ENCODE results near the gene PSMC3IP. TPM values are rescaled to one million over a fixed set of nuclear protein-coding genes. Genes with fewer than 3 reads are reported as not detected.
A peak's percentile ranks its signal among the peaks of the same experiment; 100 is the strongest.

Gene PSMC3IP
- polyA plus RNA-seq, 1 donor (not counting 4 experiments of a cell fraction or from before 2014, with no cell fraction given) = 7.7 TPM

DNA sequence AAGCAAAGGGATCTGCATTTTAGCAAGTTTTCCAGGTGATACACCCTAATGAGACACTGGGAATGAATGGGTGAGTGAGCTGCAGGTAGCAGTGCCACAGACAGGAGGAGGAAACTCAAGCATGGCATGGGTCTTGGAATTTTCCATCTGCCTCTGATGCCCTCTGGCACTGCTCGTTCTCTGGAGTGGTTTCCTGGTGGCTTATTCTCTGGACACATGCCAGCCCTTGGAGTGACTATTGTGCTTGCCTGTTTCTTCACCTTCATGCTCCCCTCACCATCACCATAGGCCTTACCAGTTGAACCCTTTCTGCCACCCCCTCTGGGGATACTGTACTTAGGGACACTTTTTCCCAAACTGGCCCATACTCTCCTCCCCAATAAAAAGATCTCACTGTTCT, 14.0 kb downstream of the PSMC3IP start:
- H3K4me2 ChIP-seq (ENCODE audit: control insufficient read depth, extremely low read depth, insufficient read depth, low read depth, low read length) = peak overlapping the region; percentile 83
- H3K79me2 ChIP-seq (ENCODE audit: control insufficient read depth, insufficient read depth, low read length) = peaks cover 35% of the 10 kb centered on the region
- no peaks in the 10 kb centered on the region for H4K20me1 ChIP-seq (ENCODE audit: control insufficient read depth, extremely low read depth, insufficient read depth, low read length)
- H3K9me3 ChIP-seq (ENCODE audit: control insufficient read depth, low read depth, low read length) = no peaks in the 10 kb centered on the region
- H3K27ac ChIP-seq (ENCODE audit: control insufficient read depth, insufficient read depth, low read length) = peak overlapping the region; percentile 88
- H3K4me3 ChIP-seq (ENCODE audit: control insufficient read depth in 2 of 3, extremely low read depth in 1 of 3, insufficient read depth in 2 of 3, low read depth in 1 of 3, low read length in 3 of 3) = peak overlapping the region in 2 of 3 experiments; percentile 96 to 97
- no peaks in the 10 kb centered on the region for H3K27me3 ChIP-seq (ENCODE audit: control insufficient read depth, extremely low read depth, insufficient read depth, low read length)
- peaks cover 31% of the 10 kb centered on the region for H3K4me1 ChIP-seq (ENCODE audit: control insufficient read depth, extremely low read depth, insufficient read depth, low read length)
- no peak overlapping the region for H2AFZ ChIP-seq (ENCODE audit: control insufficient read depth, low read length)
- no peak for DNase-seq (ENCODE audit: low read depth, low spot score)
- dilution Hi-C loops (cut with MboI; ENCODE audit: extremely low pct_ligation_motif_present, low sequenced_read_pairs) = no loop called here
- H3K36me3 ChIP-seq (ENCODE audit: control insufficient read depth in 2 of 2, extremely low read depth in 1 of 2, insufficient read depth in 2 of 2, low read length in 2 of 2) = peaks cover 11 to 32% of the 10 kb centered on the region in 2 experiments
- TF ChIP-seq CTCF (optimal IDR thresholded peaks at IDR 0.05 in 1 of 3, IDR thresholded peaks at IDR 0.05 in 1 of 3, conservative IDR thresholded peaks at IDR 0.05 in 1 of 3; ENCODE audit: extremely low read depth in 1 of 3, insufficient read depth in 2 of 3, low read length in 3 of 3) (peak in 1 of 3 experiments; percentile 15), EZH2 (IDR thresholded peaks at IDR 0.05; ENCODE audit: low read length) (no peak)
- H3K9me1 ChIP-seq (ENCODE audit: control insufficient read depth, extremely low read depth, insufficient read depth, low read length) = no peaks in the 10 kb centered on the region
- H3K9ac ChIP-seq (ENCODE audit: control insufficient read depth, extremely low read depth, insufficient read depth, low read length) = peak overlapping the region; percentile 94
- peak; percentile 82 for FAIRE-seq

GRCh38 chr17:42563143-42563509, 14.4 kb downstream of the PSMC3IP start:
- Histone ChIP-seq H3K27ac (ENCODE audit: control insufficient read depth, insufficient read depth, low read length) (peak overlapping the region; percentile 88), H3K27me3 (ENCODE audit: control insufficient read depth, extremely low read depth, insufficient read depth, low read length) (no peaks in the 10 kb centered on the region), H3K4me3 (ENCODE audit: control insufficient read depth in 2 of 3, extremely low read depth in 1 of 3, insufficient read depth in 2 of 3, low read depth in 1 of 3, low read length in 3 of 3) (peak overlapping the region; percentile 78 to 97 (median 96)), H3K79me2 (ENCODE audit: control insufficient read depth, insufficient read depth, low read length) (peaks cover 31% of the 10 kb centered on the region), H4K20me1 (ENCODE audit: control insufficient read depth, extremely low read depth, insufficient read depth, low read length) (no peaks in the 10 kb centered on the region), H3K9ac (ENCODE audit: control insufficient read depth, extremely low read depth, insufficient read depth, low read length) (peak overlapping the region; percentile 94), H3K4me2 (ENCODE audit: control insufficient read depth, extremely low read depth, insufficient read depth, low read depth, low read length) (peak overlapping the region; percentile 83), H3K4me1 (ENCODE audit: control insufficient read depth, extremely low read depth, insufficient read depth, low read length) (peaks cover 31% of the 10 kb centered on the region), H3K36me3 (ENCODE audit: control insufficient read depth in 2 of 2, extremely low read depth in 1 of 2, insufficient read depth in 2 of 2, low read length in 2 of 2) (peaks cover 10 to 28% of the 10 kb centered on the region in 2 experiments), H3K9me3 (ENCODE audit: control insufficient read depth, low read depth, low read length) (no peaks in the 10 kb centered on the region), H2AFZ (ENCODE audit: control insufficient read depth, low read length) (no peak overlapping the region), H3K9me1 (ENCODE audit: control insufficient read depth, extremely low read depth, insufficient read depth, low read length) (no peaks in the 10 kb centered on the region)
- no peak for DNase-seq (ENCODE audit: low read depth, low spot score)
- dilution Hi-C loops (cut with MboI; ENCODE audit: extremely low pct_ligation_motif_present, low sequenced_read_pairs) = no loop called here
- no peak for FAIRE-seq
- no peak for TF ChIP-seq EZH2 (IDR thresholded peaks at IDR 0.05; ENCODE audit: low read length)
- no peak for TF ChIP-seq CTCF (optimal IDR thresholded peaks at IDR 0.05 in 1 of 3, IDR thresholded peaks at IDR 0.05 in 1 of 3, conservative IDR thresholded peaks at IDR 0.05 in 1 of 3; ENCODE audit: extremely low read depth in 1 of 3, insufficient read depth in 2 of 3, low read length in 3 of 3)
